BLaER1 (cell line): Measurements from ENCODE around the gene SEC14L5.
"Not testable (repeated sequence)": the region's sequence is repeated elsewhere in the genome, so short reads cannot be mapped to it uniquely, and the experiment has no call there.

Experiments
- H3K27ac ChIP-seq: shearing (Covaris generic); formaldehyde crosslinking; 2 replicates; pipeline ENCODE4 v1.8.1; 2022
- H3K27me3 ChIP-seq: shearing (Covaris generic); formaldehyde crosslinking; 2 replicates; pipeline ENCODE4 v1.8.1; 2022
- H3K36me3 ChIP-seq: shearing (Covaris generic); formaldehyde crosslinking; 2 replicates; pipeline ENCODE4 v1.8.1; 2022
- H3K4me1 ChIP-seq: shearing (Covaris generic); formaldehyde crosslinking; 2 replicates; pipeline ENCODE4 v1.8.1; 2022
- H3K4me2 ChIP-seq: shearing (Covaris generic); formaldehyde crosslinking; 2 replicates; pipeline ENCODE4 v1.8.1; 2022
- H3K4me3 ChIP-seq: shearing (Covaris generic); formaldehyde crosslinking; 2 replicates; pipeline ENCODE4 v1.8.1; 2022
- H3K9ac ChIP-seq: shearing (Covaris generic); formaldehyde crosslinking; 2 replicates; pipeline ENCODE4 v1.8.1; 2022
- H3K9me3 ChIP-seq: shearing (Covaris generic); formaldehyde crosslinking; 2 replicates; pipeline ENCODE4 v1.8.1; 2022
- H4K20me1 ChIP-seq: shearing (Covaris generic); formaldehyde crosslinking; 2 replicates; pipeline ENCODE4 v1.8.1; 2022
- Cebpa-rat ChIP-seq: shearing (Covaris generic); IDR thresholded peaks from 2 replicates; pipeline ENCODE4 v1.8.1; 2022

The SEC14L5 gene

GRCh38 chr16:4928227-4928626, 29.9 kb upstream of the SEC14L5 start:
- Histone ChIP-seq H4K20me1 (no peaks in the 10 kb centered on the region), H3K4me3 (no peak overlapping the region), H3K9me3 (peaks cover 29% of the 10 kb centered on the region), H3K27me3 (no peaks in the 10 kb centered on the region), H3K4me1 (peaks cover 7% of the 10 kb centered on the region), H3K36me3 (no peaks in the 10 kb centered on the region), H3K27ac (no peak overlapping the region), H3K9ac (no peak overlapping the region), H3K4me2 (no peak overlapping the region)
- no peak for TF ChIP-seq Cebpa-rat

GRCh38 chr16:4929619-4930018, 28.5 kb upstream of the SEC14L5 start:
- not testable (repeated sequence) for H3K4me2 ChIP-seq, H3K36me3 ChIP-seq, H3K27me3 ChIP-seq, H3K4me3 ChIP-seq, H3K27ac ChIP-seq, H3K9ac ChIP-seq, H4K20me1 ChIP-seq, H3K4me1 ChIP-seq
- H3K9me3 ChIP-seq = peaks cover 29% of the 10 kb centered on the region

GRCh38 chr16:4931381-4931780, 26.7 kb upstream of the SEC14L5 start:
- H3K27me3 ChIP-seq = peaks cover 24% of the 10 kb centered on the region
- no peaks in the 10 kb centered on the region for H3K36me3 ChIP-seq
- H3K27ac ChIP-seq = no peak overlapping the region
- no peaks in the 10 kb centered on the region for H3K4me1 ChIP-seq
- H3K4me2 ChIP-seq = no peak overlapping the region
- H3K9me3 ChIP-seq = peaks cover 20% of the 10 kb centered on the region
- TF ChIP-seq Cebpa-rat = no peak
- H3K9ac ChIP-seq = no peak overlapping the region
- no peak overlapping the region for H3K4me3 ChIP-seq
- peaks cover 2% of the 10 kb centered on the region; the same call in 1 of the 2 replicates for H4K20me1 ChIP-seq

- Histone ChIP-seq H4K20me1 (peaks cover 16% of the 10 kb centered on the region; the same call in 1 of the 2 replicates), H3K4me2 (no peak overlapping the region), H3K27ac (no peak overlapping the region), H3K9me3 (no peaks in the 10 kb centered on the region; the same call in 1 of the 2 replicates), H3K4me1 (no peaks in the 10 kb centered on the region), H3K36me3 (no peaks in the 10 kb centered on the region), H3K27me3 (peaks cover 45% of the 10 kb centered on the region), H3K9ac (no peak overlapping the region), H3K4me3 (no peak overlapping the region)
- no peak for TF ChIP-seq Cebpa-rat
These were observed 24.7 kb upstream of the SEC14L5 start for GRCh38 chr16:4933433-4933832.

GRCh38 chr16:4933871-4934395, 24.2 kb upstream of the SEC14L5 start:
- Histone ChIP-seq H3K4me3 (no peak overlapping the region), H4K20me1 (peaks cover 16% of the 10 kb centered on the region; the same call in 1 of the 2 replicates), H3K4me2 (no peak overlapping the region), H3K9ac (no peak overlapping the region), H3K36me3 (no peaks in the 10 kb centered on the region), H3K27me3 (peaks cover 50% of the 10 kb centered on the region), H3K9me3 (no peaks in the 10 kb centered on the region), H3K4me1 (no peaks in the 10 kb centered on the region), H3K27ac (no peak overlapping the region)
- TF ChIP-seq Cebpa-rat = no peak

- Histone ChIP-seq H3K4me3 (no peak overlapping the region), H3K4me1 (no peaks in the 10 kb centered on the region), H3K27ac (no peak overlapping the region), H3K36me3 (no peaks in the 10 kb centered on the region), H3K4me2 (no peak overlapping the region), H3K9me3 (no peaks in the 10 kb centered on the region), H3K27me3 (peaks cover 54% of the 10 kb centered on the region), H4K20me1 (peaks cover 16% of the 10 kb centered on the region; the same call in 1 of the 2 replicates), H3K9ac (no peak overlapping the region)
- TF ChIP-seq Cebpa-rat = no peak
These were observed 23.5 kb upstream of the SEC14L5 start for GRCh38 chr16:4934591-4934990.

- Histone ChIP-seq H3K9me3 (no peaks in the 10 kb centered on the region), H3K36me3 (no peaks in the 10 kb centered on the region), H3K27ac (no peak overlapping the region), H4K20me1 (peaks cover 16% of the 10 kb centered on the region; the same call in 1 of the 2 replicates), H3K4me2 (no peak overlapping the region), H3K9ac (no peak overlapping the region), H3K27me3 (peaks cover 54% of the 10 kb centered on the region), H3K4me1 (no peaks in the 10 kb centered on the region), H3K4me3 (no peak overlapping the region)
- no peak for TF ChIP-seq Cebpa-rat
These were observed 22.8 kb upstream of the SEC14L5 start for GRCh38 chr16:4935241-4935855.

GRCh38 chr16:4936181-4936990, 21.7 kb upstream of the SEC14L5 start:
- H3K4me3 ChIP-seq = no peak overlapping the region
- H3K27me3 ChIP-seq = peaks cover 54% of the 10 kb centered on the region
- H3K9me3 ChIP-seq = no peaks in the 10 kb centered on the region
- H3K27ac ChIP-seq = no peak overlapping the region
- no peak for TF ChIP-seq Cebpa-rat
- H3K36me3 ChIP-seq = no peaks in the 10 kb centered on the region
- peaks cover 16% of the 10 kb centered on the region; the same call in 1 of the 2 replicates for H4K20me1 ChIP-seq
- no peaks in the 10 kb centered on the region for H3K4me1 ChIP-seq
- H3K9ac ChIP-seq = no peak overlapping the region
- H3K4me2 ChIP-seq = no peak overlapping the region

- no peak within 1 kb of the TSS for H3K4me3 ChIP-seq
- no peaks in the 10 kb centered on the region for H3K4me1 ChIP-seq
- H4K20me1 ChIP-seq = peaks cover 16% of the 10 kb centered on the region; the same call in 1 of the 2 replicates
- H3K9ac ChIP-seq = no peak within 1 kb of the TSS
- no peaks in the 10 kb centered on the region for H3K9me3 ChIP-seq
- no peak for TF ChIP-seq Cebpa-rat
- H3K27ac ChIP-seq = no peak within 1 kb of the TSS
- H3K36me3 ChIP-seq = no peaks in the 10 kb centered on the region
- no peak within 1 kb of the TSS for H3K4me2 ChIP-seq
- H3K27me3 ChIP-seq = peaks cover 54% of the 10 kb centered on the region
These were observed 20.9 kb upstream of the SEC14L5 start, which contains the start of gene PPL for GRCh38 chr16:4936991-4937781. PPL (minus strand) TSS chr16:4937148; CDS start chr16:4937045, 103 bp downstream.
